GM21737 (cell line): ENCODE data around the gene ALDH1L1.

Experiments used
- ATAC-seq: cut with Tn5 transposase; IDR thresholded peaks from one replicate; pipeline ENCODE4 v1.9.1; 2021; ENCODE audit warnings: mild to moderate bottlenecking, moderate library complexity; ENCODE audit not compliant: unreplicated experiment

Gene ALDH1L1

DNA sequence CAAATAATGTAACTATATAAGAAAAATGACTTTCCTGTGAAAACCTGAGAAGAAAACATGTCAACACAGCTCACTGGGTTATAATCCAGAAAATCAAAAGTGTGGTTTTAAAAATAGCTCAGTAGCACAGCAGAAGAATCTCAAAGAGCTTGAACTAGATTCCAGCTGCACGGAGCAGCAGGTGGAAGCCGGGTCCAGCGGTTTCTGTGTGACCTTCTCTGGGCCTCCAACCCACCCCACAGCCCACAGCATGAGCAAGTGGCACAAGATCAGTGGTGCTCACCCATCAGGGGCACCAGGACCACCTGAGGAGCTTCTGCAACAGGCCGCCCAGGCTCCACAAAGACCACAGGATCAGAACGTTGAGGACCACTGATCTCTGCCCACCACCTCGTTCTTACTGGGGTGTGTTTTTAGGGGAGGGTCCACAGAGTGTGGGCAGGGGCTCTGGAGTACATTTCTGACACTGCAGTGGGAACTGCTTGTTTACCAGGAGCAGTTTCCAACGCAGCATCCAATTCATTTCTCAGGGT lies 119.7 kb downstream of the ALDH1L1 start:
- ATAC-seq, result no peak

GRCh38 chr3:126058666-126059065 lies 121.7 kb downstream of the ALDH1L1 start:
- ATAC-seq, result no peak

DNA sequence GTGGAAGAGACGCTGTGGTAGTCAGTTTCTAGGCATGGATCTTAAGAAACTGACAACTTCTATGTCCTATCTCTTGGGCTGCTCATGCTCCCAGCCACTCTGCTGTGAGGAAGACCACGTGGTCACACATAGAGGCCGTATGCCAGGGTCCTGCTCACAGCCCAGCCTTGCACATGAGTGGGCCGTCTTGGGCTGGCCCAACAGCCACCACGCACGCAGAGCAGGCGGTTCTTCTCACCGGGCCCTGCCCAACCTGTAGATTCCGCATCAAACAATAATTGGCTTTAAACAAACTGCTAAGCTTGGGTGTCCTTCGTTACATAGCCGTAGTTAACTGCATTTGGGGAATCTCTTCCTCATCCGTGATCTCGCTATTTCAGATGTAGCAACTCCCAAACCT lies 122.5 kb downstream of the ALDH1L1 start:
- ATAC-seq, result no peak

GRCh38 chr3:126057501-126057819 lies 122.9 kb downstream of the ALDH1L1 start:
- no peak for ATAC-seq

GRCh38 chr3:126056681-126057500 lies 123.5 kb downstream of the ALDH1L1 start:
- no peak for ATAC-seq

- ATAC-seq, result no peak
These were observed 124.3 kb downstream of the ALDH1L1 start for GRCh38 chr3:126056088-126056487.

GRCh38 chr3:126054870-126055269 lies 125.5 kb downstream of the ALDH1L1 start:
- no peak for ATAC-seq

DNA sequence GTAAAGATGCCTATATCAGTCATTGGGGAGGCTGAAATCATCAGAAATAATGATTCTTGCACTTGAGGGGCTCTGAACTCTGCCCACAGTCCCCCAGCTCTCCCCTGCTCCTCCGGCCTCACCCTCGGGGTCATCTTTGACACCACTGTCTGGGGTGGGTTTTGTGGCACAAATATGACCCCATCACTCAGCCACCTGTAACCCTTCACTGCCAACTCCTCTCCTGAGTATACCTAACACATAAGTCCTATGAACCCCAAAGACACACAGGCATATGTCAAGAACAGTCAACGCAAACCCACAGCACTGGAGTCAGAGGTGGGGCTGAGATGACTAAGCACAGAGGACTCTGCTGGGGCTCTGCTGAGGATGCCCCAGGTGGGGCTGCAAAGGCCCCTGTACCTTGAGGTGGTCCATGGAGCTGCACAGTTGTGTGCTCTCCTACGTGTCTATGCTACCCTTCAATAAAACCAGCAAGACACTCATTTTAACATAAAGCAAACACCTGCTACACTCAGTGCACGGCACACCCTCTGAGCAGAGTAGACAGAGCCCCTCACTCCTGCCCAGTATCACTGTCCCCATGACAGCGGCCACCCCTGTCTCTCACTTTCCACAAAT lies 126.3 kb downstream of the ALDH1L1 start:
- no peak for ATAC-seq
